HG03558 (cell line): ENCODE data around the gene PRTN3.

Experiments
- ATAC-seq: cut with Tn5 transposase; IDR thresholded peaks from one replicate; pipeline ENCODE4 v1.9.1; 2021; ENCODE audit warnings: moderate number of reproducible peaks; ENCODE audit not compliant: unreplicated experiment; ENCODE audit errors: extremely low read depth

PRTN3 gene

DNA sequence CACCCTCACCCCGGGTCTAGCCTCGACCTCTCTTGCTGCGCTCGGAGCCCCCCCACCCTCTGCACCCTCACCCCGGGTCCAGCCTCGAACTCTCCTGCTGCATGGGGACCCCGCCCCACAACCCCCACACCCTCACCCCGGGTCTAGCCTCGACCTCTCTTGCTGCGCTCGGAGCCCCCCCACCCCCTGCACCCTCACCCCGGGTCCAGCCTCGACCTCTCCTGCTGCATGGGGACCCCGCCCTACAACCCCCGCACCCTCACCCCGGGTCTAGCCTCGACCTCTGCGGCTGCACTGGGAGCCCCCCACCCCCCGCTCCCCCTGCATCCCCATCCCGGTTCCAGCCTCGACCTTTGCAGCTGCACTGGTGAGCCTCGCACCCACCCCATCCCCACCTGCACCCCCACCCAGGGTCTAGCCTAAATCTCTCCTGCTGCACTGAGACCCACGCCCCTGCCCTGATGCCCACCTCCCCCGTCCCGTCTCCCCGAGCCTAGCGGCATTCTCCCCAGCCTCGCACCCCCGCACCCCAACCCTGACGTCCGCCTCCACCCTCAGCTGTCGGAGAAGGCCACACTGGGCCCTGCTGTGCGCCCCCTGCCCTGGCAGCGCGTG, 20.4 kb downstream of the PRTN3 start:
- no peak for ATAC-seq

DNA sequence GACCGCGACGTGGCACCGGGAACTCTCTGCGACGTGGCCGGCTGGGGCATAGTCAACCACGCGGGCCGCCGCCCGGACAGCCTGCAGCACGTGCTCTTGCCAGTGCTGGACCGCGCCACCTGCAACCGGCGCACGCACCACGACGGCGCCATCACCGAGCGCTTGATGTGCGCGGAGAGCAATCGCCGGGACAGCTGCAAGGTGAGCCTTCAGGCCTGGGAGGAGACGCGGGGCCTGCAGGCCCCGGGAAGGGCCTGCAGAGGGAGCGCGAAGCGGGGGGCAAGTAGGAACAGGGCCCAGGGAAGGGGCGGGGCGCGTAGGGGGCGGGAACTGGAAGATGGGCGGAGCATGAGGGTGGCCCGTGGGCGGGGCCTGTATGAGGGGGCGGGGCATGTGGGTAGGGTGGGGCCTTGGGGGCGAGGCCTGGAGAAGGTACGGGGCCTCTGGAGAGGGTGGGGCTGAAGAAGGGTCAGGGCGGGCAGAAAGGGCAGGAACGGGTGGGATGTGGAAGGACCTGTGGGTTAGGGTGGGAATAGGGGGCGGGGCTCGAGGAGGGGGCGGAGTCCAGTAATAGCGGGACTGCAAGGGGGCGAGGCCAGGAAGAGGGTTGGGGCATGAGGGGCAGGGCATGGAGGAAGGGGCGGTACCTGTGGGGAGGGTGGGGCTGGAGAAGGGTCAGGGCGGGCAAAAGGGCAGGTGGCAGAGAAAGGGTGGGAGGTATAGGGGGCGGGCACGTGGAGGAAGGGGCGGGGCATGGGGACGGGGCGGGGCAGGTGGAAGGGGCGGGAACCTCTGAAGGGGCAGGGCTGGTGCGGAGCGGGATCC, 21.2 kb downstream of the PRTN3 start:
- no peak for ATAC-seq

DNA sequence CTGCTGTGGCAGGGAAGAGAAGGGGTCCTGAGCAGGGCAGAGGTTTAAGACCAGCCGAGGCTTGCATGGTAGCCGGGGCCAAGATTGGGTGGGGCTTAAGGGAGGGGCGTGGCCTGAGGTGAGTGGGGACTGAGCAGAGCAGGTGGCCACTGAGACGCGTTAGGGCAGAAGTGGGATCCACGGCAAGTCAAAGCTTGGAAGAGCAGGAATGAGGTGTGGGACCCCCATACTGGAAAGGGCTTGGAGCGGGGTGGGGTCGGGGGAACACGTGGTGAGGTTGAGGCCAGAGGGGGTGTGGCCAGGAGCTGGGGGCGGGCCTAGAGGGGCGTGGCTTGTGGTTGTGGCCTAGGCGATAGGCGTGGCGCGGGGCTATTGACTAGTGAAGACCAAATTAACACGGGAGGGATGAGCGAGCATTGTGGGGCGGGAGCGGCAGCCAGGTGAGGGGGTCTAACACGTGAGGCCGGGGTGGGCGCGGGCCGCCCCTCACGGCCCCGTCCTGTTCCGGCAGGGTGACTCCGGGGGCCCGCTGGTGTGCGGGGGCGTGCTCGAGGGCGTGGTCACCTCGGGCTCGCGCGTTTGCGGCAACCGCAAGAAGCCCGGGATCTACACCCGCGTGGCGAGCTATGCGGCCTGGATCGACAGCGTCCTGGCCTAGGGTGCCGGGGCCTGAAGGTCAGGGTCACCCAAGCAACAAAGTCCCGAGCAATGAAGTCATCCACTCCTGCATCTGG, 21.9 kb downstream of the PRTN3 start:
- ATAC-seq, result no peak

DNA sequence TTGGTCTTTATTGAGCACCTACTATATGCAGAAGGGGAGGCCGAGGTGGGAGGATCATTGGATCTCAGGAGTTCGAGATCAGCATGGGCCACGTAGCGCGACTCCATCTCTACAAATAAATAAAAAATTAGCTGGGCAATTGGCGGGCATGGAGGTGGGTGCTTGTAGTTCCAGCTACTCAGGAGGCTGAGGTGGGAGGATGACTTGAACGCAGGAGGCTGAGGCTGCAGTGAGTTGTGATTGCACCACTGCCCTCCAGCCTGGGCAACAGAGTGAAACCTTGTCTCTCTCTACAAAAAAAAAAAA, 22.5 kb downstream of the PRTN3 start:
- ATAC-seq, result no peak

DNA sequence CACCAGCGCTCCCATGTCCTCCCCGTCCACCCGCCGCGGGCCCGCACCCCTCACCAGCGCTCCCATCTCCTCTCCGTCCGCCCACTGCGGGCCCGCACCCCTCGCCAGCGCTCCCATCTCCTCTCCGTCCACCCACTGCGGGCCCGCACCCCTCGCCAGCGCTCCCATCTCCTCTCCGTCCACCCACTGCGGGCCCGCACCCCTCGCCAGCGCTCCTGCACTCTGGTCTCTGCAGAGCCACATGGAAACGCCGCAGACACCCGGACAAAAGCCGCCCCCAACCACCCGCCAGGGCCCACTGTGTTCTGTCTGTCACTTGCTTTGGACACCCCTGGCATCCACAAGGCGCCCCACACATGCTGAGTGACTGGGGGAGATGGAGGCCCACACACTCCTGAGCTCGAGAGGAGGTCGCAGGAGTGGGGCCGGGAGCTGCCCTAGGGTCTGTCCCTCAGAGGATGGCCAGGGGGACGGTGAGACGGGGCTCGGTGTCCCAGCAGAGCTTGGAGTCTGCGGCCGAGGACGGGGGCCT, 26.0 kb downstream of the PRTN3 start:
- ATAC-seq, result no peak

DNA sequence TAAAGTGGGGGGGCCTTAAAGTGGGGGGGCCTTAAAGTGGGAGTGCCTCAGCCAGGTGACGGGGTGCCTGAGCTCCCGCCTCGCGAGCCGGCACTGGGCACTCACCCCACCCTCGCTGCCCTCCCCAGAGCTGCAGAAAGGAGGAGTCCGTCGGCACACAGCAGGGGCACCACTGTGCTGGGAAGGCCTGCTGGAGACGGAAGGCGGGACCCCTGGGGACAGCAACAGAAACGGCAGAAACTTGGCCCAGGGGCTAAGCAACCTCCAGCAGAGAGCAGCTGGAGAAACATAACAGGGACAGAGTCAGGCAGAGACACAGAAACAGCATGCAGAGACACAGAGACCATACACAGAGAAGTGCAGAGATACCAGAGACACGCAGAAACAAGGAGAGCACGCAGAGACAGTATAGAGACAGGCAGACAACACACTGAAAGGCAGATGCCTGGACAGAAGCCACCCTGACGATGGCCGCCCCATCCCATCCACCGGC, 26.5 kb downstream of the PRTN3 start:
- ATAC-seq, result no peak

DNA sequence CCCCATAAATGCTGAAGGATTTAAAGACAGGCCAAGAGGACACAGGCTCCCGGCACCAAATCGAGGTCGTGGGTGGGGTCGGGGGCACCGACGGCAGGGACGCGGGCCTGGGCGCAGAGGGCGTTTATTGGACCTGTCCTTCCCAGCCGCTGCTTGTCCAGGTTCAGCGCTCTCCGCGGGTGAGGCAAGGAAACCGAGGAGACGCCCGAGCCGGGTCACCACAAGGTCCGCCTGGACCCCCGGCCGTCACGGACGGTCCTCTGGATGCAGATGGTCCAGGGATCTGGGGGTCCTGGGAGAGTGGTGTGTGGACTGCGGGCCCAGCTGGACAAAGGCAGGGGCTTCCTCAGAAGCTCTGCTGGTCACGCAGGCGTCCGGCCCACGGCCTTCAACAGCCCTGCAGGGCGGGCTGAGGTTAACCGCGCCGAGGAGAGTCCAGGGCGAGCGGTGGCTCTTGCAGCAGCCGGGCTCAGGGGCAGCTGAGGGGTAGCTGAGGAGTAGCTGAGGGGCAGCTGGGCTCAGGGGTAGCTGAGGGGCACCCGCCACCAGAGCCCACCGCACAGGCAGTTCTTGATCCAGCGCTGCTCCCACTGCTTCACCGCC, 27.2 kb downstream of the PRTN3 start:
- ATAC-seq, result no peak

DNA sequence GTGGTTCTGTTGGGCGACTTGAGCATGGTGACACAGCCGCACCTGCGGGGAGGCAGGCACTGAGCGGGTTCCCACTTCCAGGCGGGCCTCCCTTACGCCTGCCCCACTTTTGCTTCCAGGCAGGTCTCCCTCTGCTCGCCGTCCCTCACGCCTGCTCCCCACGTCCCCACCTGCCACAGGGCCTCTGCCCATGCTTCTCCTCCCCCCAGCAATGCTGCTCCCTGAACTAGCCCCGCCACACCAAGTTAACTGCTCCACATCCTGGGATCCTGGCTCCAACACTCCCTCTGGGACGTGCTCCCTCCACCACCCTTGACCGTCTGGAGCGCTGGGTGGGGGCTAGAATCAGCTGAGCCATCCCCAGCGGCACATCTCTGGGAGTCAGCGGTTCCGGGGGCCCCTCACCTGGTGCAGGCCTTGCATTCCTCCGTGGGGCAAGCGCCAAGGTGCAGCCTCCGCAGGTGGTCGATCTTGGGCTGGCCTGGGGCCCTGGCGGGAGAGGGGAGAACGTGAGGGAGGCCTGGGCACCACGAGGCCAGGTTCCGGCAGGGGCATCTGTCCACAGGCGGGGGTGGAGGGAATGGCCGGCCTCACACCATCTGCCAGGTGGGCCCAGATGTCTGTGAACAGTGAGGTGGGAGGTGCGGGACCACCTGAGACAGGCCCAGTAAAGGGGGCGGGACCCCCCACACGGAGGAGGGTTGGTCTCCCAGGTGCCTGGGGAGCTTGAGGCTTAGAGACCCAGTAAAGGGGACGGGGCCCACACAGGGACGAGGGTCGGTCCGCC, 27.9 kb downstream of the PRTN3 start:
- no peak for ATAC-seq

DNA sequence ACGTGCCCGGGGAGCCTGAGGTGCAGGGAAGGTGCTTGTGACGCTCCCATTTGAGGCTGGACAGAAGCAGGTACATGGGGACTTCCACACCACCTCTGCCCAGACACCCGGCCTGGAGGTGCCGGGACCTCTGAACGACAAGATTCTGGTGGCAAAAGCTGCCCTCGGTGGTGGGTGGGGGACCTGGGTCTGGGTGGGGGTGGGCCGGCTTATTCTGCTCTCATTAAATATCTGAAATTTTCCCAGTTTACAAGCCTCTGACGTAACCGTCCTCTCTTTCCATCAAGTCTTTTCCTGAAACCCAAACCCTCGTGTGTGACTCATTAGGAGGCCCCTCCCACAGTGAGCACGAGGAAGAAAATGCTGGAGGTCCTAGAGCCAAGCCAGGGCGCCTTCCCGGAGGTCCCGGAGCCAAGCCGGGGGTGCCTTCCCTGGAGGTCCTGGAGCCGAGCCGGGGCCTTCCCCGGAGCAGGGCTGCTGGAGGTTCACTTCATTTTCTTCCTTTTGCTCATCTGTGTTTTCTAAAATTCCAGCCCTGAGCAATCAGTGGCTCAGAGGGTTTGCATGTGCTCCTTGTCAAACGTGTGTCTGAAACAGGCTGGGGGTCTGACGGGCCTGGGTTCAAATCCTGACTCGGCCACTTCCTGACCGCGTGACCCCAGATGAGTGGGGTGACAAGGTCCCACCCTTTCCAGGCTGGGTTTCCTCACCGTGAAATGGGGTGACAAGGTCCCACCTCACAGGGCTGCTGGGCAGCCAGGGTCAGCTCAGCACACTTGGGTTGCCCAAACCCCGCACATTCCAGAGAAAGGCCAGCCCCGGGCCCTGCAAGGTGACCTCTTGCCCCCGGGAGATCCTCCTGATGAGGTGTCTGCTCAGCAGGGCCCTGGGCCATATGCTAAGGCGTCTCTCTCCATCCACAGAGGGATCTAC, 28.7 kb downstream of the PRTN3 start:
- ATAC-seq, result no peak

DNA sequence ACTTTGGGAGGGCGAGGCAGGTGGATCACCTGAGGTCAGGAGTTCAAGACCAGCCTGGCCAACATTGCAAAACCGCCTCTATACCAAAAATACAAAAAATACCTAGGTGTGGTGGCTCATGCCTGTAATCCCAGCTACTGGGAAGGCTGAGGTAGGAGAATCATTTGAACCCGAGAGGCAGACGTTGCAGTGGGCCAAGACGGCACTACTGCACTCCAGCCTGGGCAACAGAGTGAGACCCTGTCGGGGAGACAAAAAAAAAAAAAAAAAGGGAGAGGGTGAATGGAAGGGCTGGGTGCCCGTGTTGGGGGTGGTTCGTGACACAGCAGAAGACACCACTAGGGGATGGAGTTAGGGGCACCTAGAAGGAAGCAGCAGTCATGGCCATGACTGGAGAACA, 29.5 kb downstream of the PRTN3 start:
- no peak for ATAC-seq

DNA sequence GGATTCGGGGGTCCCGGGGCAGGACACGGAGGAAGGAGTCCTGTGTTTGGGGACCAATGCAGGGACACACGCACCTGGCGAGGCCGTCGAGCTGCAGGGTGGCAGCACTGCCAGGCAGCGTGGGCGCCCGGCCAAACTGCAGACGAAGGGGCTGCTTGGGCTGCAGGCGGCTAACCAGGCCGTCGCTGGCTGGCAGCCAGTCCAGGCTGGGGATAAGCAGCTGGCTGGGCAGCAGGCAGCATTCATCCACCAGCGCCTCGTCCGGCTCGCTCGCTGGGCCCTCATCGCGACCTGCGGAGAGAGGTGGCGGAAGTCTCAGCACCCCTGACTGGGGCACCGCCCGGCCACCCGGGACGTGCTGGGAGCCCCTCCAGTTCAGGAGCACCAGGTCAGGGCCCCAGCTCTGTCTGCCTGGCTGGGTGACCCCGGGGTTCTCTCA, 30.2 kb downstream of the PRTN3 start:
- ATAC-seq, result no peak

DNA sequence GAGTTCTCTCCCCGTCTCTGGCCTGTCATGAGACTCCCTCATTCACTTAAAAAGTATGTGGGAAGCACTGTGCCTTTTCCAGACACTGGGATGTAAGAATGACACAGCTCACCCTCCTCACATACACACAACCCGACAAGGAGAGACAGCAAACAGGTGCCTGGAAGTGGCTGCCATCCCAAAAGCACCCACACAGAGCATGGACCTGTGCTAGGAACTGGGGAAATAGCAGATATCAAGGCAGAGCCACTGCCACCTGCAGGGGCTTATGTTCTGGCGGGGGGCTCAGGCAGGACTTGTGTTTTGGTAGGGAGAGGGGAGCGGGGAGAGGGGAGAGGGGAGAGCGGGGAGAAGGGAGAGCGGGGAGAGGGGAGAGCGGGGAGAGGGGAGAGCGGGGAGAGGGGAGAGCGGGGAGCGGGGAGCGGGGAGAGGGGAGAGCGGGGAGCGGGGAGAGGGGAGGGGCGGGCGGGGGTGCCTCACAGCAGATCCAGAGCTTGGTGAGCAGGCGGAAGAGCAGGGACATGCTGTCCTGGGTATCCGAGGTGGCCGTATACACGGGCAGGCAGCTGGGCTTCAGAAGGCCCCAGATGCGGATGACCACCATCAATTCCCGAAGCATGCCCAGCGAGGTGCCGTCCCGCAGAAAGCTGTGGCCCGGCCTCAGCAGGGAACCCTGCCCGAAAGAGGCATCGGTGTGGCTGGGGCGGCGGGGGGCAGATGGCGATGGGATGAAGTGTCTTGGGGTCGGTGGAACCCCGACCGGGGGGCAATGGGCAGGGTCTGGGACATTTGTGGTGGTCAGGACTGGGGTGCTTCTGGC, 30.9 kb downstream of the PRTN3 start:
- no peak for ATAC-seq

DNA sequence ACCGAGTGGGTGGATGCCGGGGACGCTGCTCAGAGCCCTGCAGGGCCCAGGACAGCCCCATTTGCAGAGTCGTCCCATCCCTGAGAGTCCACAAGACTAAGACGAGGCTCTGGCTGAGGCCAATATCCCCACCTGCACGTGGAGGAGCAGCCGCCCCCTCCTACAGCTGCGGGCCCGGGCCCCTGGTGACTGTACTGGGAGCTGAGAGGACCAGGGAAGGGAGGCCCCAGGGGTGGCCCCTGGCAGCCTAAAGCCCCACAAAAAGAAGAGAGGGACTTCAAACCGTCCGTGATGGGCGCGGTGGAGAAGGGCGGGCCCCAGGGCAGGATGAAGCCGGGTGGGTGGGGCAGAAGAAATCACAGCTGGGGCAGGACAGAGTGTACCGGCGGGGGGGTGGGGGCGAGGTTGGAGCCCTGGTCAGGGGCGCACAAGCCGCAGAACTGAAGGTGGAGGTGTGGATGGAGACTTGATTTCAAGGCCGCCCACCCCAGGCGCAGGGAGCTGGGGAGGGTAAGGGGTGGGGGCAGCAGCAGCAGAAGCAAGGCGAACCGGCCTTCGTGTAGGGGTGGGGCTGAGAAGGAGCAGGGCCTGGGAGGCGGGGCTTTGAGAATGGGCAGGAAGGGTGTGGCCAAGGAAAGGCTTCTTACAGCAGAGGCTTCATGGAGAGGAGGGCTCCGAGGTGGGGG, 31.6 kb downstream of the PRTN3 start:
- ATAC-seq, result no peak

DNA sequence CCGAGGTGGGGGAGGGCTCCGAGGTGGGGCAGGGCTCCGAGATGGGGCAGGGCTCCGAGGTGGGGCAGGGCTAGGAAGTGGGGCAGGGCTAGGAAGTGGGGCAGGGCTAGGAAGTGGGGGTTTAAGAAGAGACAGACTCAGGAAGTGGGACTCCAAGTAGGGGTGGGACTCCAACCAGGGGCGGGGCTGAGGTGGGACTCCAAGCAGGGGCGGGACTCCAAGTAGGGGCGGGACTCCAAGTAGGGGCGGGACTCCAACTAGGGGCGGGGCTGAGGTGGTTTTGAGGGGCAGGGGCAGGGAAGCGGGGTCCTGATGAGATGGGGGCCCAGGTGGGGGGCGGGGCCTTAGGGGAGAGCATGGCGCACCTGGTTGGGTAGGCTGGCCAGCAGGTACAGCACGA, 32.3 kb downstream of the PRTN3 start:
- ATAC-seq, result no peak

DNA sequence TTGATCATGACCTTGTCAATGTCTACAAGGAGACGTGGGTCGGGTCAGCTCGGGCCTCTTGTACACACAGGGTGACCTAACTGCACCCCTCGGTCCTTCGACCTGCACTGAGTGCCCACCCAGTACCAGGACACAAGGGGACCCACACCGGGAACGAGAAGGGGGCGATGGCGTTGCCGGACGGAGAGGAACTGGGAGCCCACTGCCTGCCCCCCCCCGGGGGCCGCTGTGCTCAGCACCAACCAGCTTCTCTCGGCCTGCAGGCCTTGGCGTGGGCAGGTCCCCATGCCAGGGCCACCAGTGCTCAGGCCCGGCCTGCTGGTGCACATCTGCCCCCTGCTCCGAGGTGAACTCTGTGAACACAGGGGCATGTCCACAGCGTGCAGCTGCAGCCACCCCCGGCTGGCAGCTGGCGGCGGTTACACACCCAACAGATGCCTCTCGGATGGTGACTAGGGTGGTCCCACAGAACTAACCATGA, 32.8 kb downstream of the PRTN3 start:
- ATAC-seq, result no peak

DNA sequence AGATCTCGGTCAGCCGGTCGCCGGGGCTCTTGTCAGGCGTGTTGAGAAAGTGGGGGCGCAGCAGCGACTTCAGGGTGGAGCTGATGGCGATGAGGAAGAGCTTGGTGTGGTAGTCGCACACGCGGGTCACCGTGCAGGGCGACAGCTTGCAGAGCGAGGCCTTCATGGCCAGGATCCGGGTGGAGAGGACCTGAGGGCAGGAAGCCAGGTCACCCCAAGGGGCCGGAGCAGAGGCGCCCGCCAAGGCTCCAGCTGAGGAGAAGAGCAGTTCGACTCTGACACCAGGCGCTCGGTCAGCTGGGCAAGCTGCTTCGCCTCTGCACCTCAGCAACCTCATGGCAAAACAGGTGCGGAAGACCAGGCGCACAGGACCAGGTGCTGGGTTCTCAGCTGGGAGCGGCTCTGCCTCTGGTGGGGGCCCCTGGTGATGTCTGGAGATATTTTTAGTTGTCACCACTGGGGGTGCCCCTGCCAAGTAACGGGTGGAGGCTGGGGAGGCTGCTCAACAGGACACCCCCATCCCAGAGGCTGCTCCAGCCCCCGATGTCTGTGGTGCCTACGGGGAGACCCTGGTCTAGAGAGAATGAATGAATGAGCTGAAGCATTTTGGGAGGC, 34.6 kb downstream of the PRTN3 start:
- ATAC-seq, result no peak

DNA sequence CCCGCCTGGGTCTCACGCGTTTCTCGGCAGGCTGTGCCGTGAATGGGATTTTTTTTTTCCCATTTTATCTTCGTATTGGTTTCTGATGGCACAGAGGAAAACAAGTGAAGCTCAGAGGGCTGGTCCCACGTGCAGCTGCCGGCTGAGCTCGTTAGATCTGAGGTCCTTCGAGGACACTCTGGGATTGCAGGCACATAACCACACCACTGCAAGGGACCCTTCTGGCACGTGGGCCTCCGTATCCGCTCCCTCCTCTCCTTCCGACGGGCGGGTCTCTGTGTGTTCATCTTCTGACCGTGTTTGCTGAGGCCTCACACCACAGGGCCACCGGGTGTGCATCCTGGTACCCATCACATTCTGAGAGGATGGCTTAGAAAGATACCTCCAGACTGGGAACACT, 35.3 kb downstream of the PRTN3 start:
- ATAC-seq, result no peak
